ENCODE measurements around the gene RNF220. TPM values are rescaled to one million over a fixed set of nuclear protein-coding genes. Genes with fewer than 3 reads are reported as not detected.
A peak's percentile ranks its signal among the peaks of the same experiment; 100 is the strongest.

RNF220 gene
- total RNA-seq, 2 donors from 2014 or later: 85.4 to 124 TPM

DNA sequence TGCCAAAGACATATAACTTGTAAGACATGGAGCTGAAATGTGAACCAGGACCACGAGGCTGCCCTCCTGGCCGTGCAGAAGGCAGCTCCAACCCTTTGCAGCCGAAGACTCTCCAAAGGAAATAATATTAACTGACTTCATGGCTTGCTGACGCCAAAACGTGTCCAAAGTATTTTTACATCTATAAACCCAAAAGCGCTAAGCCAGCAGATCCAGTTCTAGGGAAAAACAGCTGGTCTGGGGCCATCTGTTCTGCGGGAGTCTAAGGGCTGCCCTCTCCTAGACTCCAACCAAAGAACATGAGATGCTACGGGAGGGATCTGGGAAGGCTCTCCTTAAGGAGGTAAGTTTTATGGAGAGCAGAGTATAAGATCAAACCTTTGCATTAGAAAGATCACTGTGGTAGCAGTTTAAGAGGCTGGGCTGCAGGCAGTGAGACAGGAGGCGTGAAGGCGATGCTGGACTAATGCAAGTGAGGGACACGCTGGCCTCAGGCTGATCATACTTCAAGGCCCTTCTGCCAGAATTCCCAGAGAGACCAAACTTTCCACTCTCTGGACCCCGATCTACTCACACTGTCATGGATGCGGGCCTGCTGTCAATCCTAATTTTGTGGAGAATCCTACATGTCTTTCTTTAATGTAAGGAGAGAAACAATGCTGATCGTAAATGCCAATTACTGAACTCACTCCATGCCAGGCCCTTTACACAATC lies 268.1 kb downstream of the RNF220 start:
- TF ChIP-seq, protein P1, sequence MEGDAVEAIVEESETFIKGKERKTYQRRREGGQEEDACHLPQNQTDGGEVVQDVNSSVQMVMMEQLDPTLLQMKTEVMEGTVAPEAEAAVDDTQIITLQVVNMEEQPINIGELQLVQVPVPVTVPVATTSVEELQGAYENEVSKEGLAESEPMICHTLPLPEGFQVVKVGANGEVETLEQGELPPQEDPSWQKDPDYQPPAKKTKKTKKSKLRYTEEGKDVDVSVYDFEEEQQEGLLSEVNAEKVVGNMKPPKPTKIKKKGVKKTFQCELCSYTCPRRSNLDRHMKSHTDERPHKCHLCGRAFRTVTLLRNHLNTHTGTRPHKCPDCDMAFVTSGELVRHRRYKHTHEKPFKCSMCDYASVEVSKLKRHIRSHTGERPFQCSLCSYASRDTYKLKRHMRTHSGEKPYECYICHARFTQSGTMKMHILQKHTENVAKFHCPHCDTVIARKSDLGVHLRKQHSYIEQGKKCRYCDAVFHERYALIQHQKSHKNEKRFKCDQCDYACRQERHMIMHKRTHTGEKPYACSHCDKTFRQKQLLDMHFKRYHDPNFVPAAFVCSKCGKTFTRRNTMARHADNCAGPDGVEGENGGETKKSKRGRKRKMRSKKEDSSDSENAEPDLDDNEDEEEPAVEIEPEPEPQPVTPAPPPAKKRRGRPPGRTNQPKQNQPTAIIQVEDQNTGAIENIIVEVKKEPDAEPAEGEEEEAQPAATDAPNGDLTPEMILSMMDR (IDR thresholded peaks at IDR 0.05): no peak
- no peak for TF ChIP-seq POLR2A (IDR thresholded peaks at IDR 0.05)
- intact Hi-C loops (cut with DNase I): no loop called here
- Histone ChIP-seq H3K9me3 (no peaks in the 10 kb centered on the region), H3K36me3 (replicated peaks in 1 of 2; ENCODE audit: insufficient read depth in 1 of 2, low read depth in 2 of 2) (no peaks in the 10 kb centered on the region), H3K27me3 (no peaks in the 10 kb centered on the region), H3K4me3 (no peak overlapping the region), H3K4me1 (peaks cover 40% of the 10 kb centered on the region), H3K27ac (peak overlapping the region; percentile 90 to 99 (median 98))
- ATAC-seq (no peak), DNase-seq (no peak)
- WGBS, 2 donors: 74 to 82% methylated on average over 12 to 14 of the region's 14 CpGs

DNA sequence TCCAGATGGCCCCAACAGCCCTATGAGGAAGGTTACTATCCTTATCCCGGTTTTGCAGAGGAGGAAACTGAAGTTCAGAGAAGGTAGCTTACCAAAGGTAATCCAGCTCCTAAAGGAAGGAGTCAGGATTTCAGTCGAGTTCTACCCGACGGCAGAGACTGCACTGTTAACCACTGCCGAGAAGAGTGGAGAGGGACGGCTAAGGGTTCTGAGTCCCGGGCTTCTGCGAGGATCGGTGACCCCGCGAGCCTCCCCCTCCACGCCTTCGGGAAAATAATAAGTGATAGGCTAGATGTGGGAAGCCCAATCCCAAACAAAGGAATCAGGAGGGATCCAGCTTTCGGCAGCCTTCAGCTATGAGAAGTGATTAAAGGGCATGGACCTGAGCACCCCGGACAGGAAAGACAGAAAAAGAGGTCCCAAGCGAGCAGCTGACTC lies 268.6 kb downstream of the RNF220 start:
- no peaks in the 10 kb centered on the region for H3K27me3 ChIP-seq
- no peaks in the 10 kb centered on the region for H3K36me3 ChIP-seq (replicated peaks in 1 of 2; ENCODE audit: insufficient read depth in 1 of 2, low read depth in 2 of 2)
- 0 to 1% methylated on average over 16 of the region's 16 CpGs for WGBS, 2 donors
- DNase-seq: no peak
- H3K27ac ChIP-seq: peak overlapping the region; percentile 90 to 99 (median 98)
- peaks cover 40% of the 10 kb centered on the region for H3K4me1 ChIP-seq
- H3K9me3 ChIP-seq: no peaks in the 10 kb centered on the region
- intact Hi-C loops (cut with DNase I): no loop called here
- peak; percentile 0 for ATAC-seq
- TF ChIP-seq, protein P1 (IDR thresholded peaks at IDR 0.05): no peak
- no peak for TF ChIP-seq POLR2A (IDR thresholded peaks at IDR 0.05)
- H3K4me3 ChIP-seq: peak overlapping the region; percentile 32 to 57

DNA sequence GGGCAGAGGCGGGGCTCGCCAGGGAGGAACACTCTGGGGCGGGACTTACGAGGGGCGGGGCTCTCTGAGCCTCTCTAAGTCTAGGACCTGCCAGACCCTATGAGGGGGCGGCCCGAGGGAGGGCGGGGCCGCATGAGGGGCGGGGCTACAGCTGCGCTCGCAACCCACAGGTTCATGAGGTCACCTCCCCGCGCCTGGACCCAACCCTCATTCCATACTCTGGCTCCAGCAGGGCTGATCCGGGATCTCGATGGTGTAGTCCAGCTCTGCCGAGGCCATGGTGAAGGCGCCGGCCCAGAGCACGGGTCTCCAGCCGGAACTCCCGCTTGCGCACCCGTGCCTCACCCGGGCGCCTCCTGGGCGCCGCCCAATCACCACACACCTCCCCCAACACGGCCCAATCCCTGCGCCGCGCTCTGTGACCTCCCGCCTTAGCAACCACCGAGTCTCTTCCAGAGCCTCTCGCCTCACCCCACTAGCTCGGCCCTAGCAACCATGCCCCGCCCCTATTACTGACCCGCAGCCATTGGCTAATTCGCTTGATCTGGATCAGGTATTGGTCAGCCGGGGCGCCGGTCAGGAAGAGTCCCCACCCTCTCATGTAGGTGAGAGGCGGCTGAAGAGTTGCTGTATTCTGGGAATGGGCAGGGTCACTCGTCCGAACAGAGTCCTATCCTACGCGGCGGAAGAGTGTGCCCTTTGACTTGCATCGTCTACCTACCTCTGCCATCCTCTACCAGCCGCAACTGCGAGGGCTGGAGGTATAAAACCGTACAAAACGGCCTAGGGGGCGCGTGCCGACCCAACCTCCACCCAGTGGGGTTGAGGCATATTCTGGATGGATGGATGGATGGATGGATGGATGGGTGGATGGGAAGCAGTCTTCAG lies 269.3 kb downstream of the RNF220 start, which contains the start of the genes ARMH1 and TMEM53:
TSS of gene ARMH1 (plus strand) at position 602 of the 888 bp plus-strand sequence. CDS start 14,984 bp downstream, outside the sequence.
TSS of gene TMEM53 (minus strand) at position 369 of the 888 bp plus-strand sequence. CDS start at position 279, 90 bp downstream.
- Histone ChIP-seq H3K4me3 (peak within 1 kb of the TSS; percentile 32 to 57), H3K36me3 (replicated peaks in 1 of 2; ENCODE audit: insufficient read depth in 1 of 2, low read depth in 2 of 2) (no peaks in the 10 kb centered on the region), H3K27me3 (no peaks in the 10 kb centered on the region), H3K27ac (peak within 1 kb of the TSS; percentile 90 to 99 (median 98)), H3K9me3 (no peaks in the 10 kb centered on the region), H3K4me1 (peaks cover 40% of the 10 kb centered on the region)
- ATAC-seq (peak; percentile 95), DNase-seq (peak; percentile 99 to 100 (median 100))
- peak; percentile 59 to 91 (median 89) for TF ChIP-seq POLR2A (IDR thresholded peaks at IDR 0.05)
- TF ChIP-seq, protein P1 (IDR thresholded peaks at IDR 0.05): no peak
- intact Hi-C loops (cut with DNase I): no loop called here
- WGBS, 2 donors: 1 to 2% methylated on average over 27 to 56 of the region's 56 CpGs

DNA sequence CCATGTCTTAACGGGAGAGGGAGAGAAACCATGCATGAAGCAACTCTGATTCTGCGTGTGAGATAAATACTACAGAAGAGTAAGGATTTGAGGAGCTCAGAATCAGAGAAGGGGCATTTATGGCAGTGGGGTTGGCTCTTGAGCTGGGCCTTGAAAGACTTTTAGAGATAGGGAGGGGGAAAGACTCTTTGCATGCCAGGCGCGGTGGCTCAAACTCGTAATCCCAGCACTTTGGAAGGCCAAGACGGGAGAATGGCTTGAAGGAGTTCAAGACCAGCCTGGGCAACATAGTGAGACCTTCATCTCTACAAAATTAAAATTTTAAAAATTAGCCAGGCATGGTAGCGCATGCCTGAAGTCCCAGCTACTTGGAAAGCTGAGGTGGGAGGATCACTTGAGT lies 270.1 kb downstream of the RNF220 start:
- no peaks in the 10 kb centered on the region for H3K27me3 ChIP-seq
- no peaks in the 10 kb centered on the region for H3K9me3 ChIP-seq
- no peak overlapping the region for H3K4me3 ChIP-seq
- WGBS, 2 donors: 81 to 92% methylated on average over 7 of the region's 7 CpGs
- peak overlapping the region in 2 of 4 donors; percentile 98 to 99 for H3K27ac ChIP-seq
- intact Hi-C loops (cut with DNase I): no loop called here
- TF ChIP-seq, protein P1 (IDR thresholded peaks at IDR 0.05): no peak
- TF ChIP-seq POLR2A (IDR thresholded peaks at IDR 0.05): no peak
- ATAC-seq (no peak), DNase-seq (no peak)
- no peaks in the 10 kb centered on the region for H3K36me3 ChIP-seq (replicated peaks in 1 of 2; ENCODE audit: insufficient read depth in 1 of 2, low read depth in 2 of 2)
- peaks cover 40% of the 10 kb centered on the region for H3K4me1 ChIP-seq

Measured in body of pancreas (tissue), 4 donors.